ENCODE data around the gene CDX2. TPM values are rescaled to one million over a fixed set of nuclear protein-coding genes. Genes with fewer than 3 reads are reported as not detected.

Gene CDX2
- total RNA-seq, 4 donors from 2014 or later: 0.56 TPM; not detected in 3

DNA sequence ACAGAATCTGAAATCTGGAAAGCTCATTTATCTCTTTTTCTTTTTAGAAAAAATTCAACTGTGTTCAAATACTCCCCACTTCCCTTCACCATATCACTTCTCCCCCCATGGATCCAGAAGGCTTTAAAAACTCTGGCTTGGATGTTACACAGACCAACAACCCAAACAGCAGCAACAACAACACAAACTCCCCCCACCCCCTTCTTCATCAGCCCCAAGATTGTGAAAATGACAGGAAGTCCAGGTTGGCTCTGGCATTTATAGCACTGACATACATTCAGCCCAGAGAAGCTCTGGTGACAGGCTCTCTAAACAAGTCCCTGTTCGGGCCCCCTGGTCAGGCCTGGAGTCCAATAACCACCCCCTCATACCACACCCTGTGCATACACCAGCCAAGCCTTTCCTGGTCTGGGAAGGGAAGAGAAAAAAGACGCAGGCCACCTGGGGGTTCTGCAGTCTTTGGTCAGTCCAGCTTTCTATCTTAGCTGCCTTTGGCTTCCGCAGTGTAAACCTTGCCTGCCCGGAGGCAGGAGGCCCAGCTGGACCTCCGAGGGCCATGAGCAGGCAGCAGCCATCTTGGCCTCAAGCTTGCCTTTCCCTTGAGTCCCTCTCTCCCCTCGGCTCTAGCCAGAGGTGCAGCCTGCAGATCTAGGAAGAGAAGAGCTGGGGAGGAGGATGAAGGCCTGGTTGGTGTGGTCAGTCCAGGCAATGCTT lies 6.8 kb downstream of the CDX2 start:
- intact Hi-C loops (cut with DNase I; ENCODE audit: low total_unique reads): no loop called here
- TF ChIP-seq CTCF (IDR thresholded peaks at IDR 0.05 in 4 of 5, conservative IDR thresholded peaks at IDR 0.05 in 1 of 5) (no peak), POLR2A (IDR thresholded peaks at IDR 0.05) (no peak)
- Histone ChIP-seq H3K4me3 (no peak overlapping the region), H3K36me3 (no peaks in the 10 kb centered on the region), H3K9me3 (no peaks in the 10 kb centered on the region), H3K27ac (no peak overlapping the region), H3K4me1 (peaks cover 12 to 13% of the 10 kb centered on the region in 2 donors), H3K27me3 (peaks cover 74 to 83% (median 77%) of the 10 kb centered on the region in 3 donors)
- DNase-seq (no peak), ATAC-seq (no peak)
- in situ Hi-C loops (cut with MboI; ENCODE audit: low sequenced_read_pairs in 4 of 4): no loop called here

DNA sequence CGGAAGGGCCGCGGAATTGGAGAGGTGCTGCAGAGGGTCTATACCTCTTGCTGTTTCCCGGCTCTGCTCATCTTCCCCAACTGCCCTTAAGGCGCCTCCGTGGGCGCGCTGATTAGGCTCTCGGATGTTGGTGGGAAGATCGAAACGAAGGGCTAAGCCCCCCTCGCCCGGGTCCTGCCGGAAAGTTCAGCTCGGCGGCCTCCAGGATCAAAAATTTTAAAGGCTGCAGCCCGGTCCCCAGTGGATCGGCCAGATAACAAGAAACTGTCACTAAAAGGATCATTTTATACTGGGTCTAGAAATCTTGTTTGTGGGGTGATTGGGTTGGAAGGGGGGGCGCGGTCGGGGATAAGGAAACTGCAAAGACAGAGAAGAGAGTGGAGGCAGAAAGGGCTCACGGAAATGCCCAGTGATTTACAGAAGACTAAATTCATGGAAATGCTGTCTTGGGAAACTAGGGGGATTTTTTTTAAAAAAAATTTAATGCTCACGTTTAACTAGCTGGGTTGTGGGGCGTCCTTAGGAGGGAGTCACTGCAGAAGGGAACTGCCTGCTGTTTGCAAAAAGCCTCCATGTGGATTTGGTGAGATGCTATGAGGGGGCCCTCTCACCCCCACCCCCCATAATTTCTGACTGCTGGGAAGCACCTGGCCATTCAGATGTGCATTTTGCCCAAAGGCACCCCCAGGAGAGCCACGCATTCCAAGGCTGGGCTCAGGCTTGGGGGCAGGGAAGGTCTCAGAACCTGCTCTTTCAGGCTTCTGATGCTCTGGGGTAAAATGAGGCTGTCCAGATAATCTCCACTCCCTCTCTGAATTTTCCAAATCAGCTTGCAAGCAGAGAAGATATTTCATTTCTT lies 7.7 kb downstream of the CDX2 start:
- Histone ChIP-seq H3K27ac (no peak overlapping the region), H3K36me3 (no peaks in the 10 kb centered on the region), H3K4me1 (peaks cover 12 to 13% of the 10 kb centered on the region in 2 donors), H3K9me3 (no peaks in the 10 kb centered on the region), H3K4me3 (peak overlapping the region; percentile 28 to 58 (median 39)), H3K27me3 (peaks cover 74 to 81% (median 76%) of the 10 kb centered on the region in 3 donors)
- in situ Hi-C loops (cut with MboI; ENCODE audit: low sequenced_read_pairs in 4 of 4): no loop called here
- intact Hi-C loops (cut with DNase I; ENCODE audit: low total_unique reads): no loop called here
- DNase-seq (no peak), ATAC-seq (no peak)
- TF ChIP-seq CTCF (IDR thresholded peaks at IDR 0.05 in 4 of 5, conservative IDR thresholded peaks at IDR 0.05 in 1 of 5): no peak
- TF ChIP-seq POLR2A (IDR thresholded peaks at IDR 0.05): no peak

DNA sequence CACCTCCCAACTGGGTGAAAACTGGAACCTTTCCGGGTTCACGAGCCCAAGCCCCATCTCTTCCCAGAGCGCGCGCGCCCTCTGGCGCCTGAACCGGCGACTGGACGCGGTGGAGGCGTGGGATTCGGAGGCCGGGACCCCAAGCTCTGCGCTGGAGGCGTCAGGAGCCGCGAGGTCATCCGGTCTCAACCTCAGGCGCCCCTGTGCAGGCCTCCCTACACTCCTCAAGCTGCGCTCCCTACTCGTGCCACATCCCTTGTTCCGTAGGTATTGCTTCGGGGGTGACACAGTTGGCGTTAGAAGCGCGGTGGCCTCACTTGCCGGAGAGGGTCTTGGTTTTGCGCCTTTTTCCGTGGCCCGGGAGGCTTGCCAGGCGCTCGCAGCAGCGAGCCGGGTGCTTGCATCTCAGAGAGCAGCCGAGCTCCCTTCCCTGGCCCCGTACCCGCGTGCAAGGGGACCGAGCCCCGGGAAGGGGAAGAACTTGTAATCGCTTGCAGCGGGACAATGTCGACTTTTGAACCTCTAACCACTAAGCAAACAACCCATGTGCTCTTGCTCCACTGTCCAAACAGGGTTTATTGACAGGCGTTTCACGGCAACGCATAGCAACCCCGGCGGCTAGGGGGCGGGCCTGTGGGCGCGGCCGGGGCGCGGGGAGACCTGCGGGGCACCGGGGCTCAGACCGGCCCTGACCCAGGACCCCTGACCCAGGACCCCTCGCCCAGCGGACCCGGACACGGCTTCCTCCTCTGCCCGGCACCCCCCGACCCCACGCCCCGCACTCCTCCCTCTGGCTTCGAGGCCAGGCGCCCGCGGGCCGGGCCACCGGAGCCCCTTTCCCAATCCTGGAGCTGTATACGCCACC lies 8.5 kb downstream of the CDX2 start:
- H3K4me1 ChIP-seq: peaks cover 12 to 13% of the 10 kb centered on the region in 2 donors
- ATAC-seq: no peak
- no peaks in the 10 kb centered on the region for H3K9me3 ChIP-seq
- H3K27ac ChIP-seq: no peak overlapping the region
- in situ Hi-C loops (cut with MboI; ENCODE audit: low sequenced_read_pairs in 4 of 4): no loop called here
- H3K27me3 ChIP-seq: peaks cover 74 to 81% (median 76%) of the 10 kb centered on the region in 3 donors
- TF ChIP-seq CTCF (IDR thresholded peaks at IDR 0.05 in 4 of 5, conservative IDR thresholded peaks at IDR 0.05 in 1 of 5) (peak in 3 of 5 experiments; percentile 11 to 47 (median 26)), POLR2A (IDR thresholded peaks at IDR 0.05) (no peak)
- no peak for DNase-seq
- H3K4me3 ChIP-seq: peak overlapping the region; percentile 35 to 58 (median 40)
- intact Hi-C loops (cut with DNase I; ENCODE audit: low total_unique reads): no loop called here
- H3K36me3 ChIP-seq: no peaks in the 10 kb centered on the region

GRCh38 chr13:27959976-27960361 lies 9.1 kb downstream of the CDX2 start:
- no peaks in the 10 kb centered on the region for H3K9me3 ChIP-seq
- DNase-seq (no peak), ATAC-seq (no peak)
- no peaks in the 10 kb centered on the region for H3K36me3 ChIP-seq
- intact Hi-C loops (cut with DNase I; ENCODE audit: low total_unique reads): no loop called here
- in situ Hi-C loops (cut with MboI; ENCODE audit: low sequenced_read_pairs in 4 of 4): loop anchor here in 1 of 4 donors (10.0 kb wide), 1 partner anchor 595 kb away; no protein-coding TSS in a partner anchor
- peak overlapping the region; percentile 35 to 58 (median 40) for H3K4me3 ChIP-seq
- H3K4me1 ChIP-seq: peaks cover 12 to 13% of the 10 kb centered on the region in 2 donors
- H3K27ac ChIP-seq: no peak overlapping the region
- H3K27me3 ChIP-seq: peaks cover 74 to 81% (median 76%) of the 10 kb centered on the region in 3 donors
- TF ChIP-seq CTCF (IDR thresholded peaks at IDR 0.05 in 4 of 5, conservative IDR thresholded peaks at IDR 0.05 in 1 of 5) (no peak), POLR2A (IDR thresholded peaks at IDR 0.05) (no peak)
